WERI-Rb-1 (cell line): Measurements from ENCODE around the gene KCNQ4.

ENCODE experiments used
- DNase-seq: peaks from one replicate; pipeline ENCODE4 v3.0.0-alpha.2; 2020
- H3K27ac ChIP-seq: fragments of 250-450 bp; sonication (Bioruptor Pico); 2 replicates; pipeline ENCODE4 v1.5.1; 2020; ENCODE audit warnings: mild to moderate bottlenecking, moderate library complexity
- H3K27me3 ChIP-seq: fragments of 250-450 bp; sonication (Bioruptor Pico); 2 replicates; pipeline ENCODE4 v1.5.1; 2021; ENCODE audit warnings: mild to moderate bottlenecking, low read depth, moderate library complexity; ENCODE audit not compliant: insufficient read depth, severe bottlenecking
- H3K36me3 ChIP-seq: fragments of 250-450 bp; sonication (Bioruptor Pico); 2 replicates; pipeline ENCODE4 v1.5.1; 2020; ENCODE audit warnings: mild to moderate bottlenecking, moderate library complexity
- H3K4me3 ChIP-seq: 2 replicates; pipeline ENCODE4 v1.5.1; 2011; ENCODE audit warnings: low read depth, mild to moderate bottlenecking, control low read depth, low read length
- H3K9me3 ChIP-seq: fragments of 250-450 bp; sonication (Bioruptor Pico); 2 replicates; pipeline ENCODE4 v1.5.1; 2021; ENCODE audit warnings: mild to moderate bottlenecking, moderate library complexity; ENCODE audit not compliant: severe bottlenecking
- TF ChIP-seq, protein P1 (sequence below): IDR thresholded peaks from 2 replicates; pipeline ENCODE4 v1.5.1; 2011; ENCODE audit warnings: low read depth, mild to moderate bottlenecking, control low read depth, inconsistent platforms, low read length

The KCNQ4 gene

DNA sequence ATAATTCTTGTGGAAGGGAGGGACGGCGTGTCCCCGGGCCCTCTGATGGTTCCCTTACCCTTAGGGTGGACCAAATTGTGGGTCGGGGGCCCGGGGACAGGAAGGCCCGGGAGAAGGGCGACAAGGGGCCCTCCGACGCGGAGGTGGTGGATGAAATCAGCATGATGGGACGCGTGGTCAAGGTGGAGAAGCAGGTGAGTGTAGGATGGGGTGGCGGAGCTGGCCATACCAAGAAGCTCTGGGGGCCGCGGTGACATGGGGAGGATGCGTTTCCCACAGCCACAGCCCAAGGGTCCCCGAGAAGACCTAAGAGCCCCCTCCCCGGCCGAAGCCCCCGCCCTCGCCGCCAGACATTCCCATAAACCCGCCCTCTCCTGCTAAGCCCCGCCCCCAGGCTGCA is 54.0 kb downstream of the KCNQ4 start:
- no peak overlapping the region for H3K27ac ChIP-seq
- no peak overlapping the region for H3K4me3 ChIP-seq
- H3K36me3 ChIP-seq = no peaks in the 10 kb centered on the region
- TF ChIP-seq, protein P1, sequence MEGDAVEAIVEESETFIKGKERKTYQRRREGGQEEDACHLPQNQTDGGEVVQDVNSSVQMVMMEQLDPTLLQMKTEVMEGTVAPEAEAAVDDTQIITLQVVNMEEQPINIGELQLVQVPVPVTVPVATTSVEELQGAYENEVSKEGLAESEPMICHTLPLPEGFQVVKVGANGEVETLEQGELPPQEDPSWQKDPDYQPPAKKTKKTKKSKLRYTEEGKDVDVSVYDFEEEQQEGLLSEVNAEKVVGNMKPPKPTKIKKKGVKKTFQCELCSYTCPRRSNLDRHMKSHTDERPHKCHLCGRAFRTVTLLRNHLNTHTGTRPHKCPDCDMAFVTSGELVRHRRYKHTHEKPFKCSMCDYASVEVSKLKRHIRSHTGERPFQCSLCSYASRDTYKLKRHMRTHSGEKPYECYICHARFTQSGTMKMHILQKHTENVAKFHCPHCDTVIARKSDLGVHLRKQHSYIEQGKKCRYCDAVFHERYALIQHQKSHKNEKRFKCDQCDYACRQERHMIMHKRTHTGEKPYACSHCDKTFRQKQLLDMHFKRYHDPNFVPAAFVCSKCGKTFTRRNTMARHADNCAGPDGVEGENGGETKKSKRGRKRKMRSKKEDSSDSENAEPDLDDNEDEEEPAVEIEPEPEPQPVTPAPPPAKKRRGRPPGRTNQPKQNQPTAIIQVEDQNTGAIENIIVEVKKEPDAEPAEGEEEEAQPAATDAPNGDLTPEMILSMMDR = no peak
- no peaks in the 10 kb centered on the region for H3K27me3 ChIP-seq
- no peak for DNase-seq
- H3K9me3 ChIP-seq = peaks cover 5% of the 10 kb centered on the region

DNA sequence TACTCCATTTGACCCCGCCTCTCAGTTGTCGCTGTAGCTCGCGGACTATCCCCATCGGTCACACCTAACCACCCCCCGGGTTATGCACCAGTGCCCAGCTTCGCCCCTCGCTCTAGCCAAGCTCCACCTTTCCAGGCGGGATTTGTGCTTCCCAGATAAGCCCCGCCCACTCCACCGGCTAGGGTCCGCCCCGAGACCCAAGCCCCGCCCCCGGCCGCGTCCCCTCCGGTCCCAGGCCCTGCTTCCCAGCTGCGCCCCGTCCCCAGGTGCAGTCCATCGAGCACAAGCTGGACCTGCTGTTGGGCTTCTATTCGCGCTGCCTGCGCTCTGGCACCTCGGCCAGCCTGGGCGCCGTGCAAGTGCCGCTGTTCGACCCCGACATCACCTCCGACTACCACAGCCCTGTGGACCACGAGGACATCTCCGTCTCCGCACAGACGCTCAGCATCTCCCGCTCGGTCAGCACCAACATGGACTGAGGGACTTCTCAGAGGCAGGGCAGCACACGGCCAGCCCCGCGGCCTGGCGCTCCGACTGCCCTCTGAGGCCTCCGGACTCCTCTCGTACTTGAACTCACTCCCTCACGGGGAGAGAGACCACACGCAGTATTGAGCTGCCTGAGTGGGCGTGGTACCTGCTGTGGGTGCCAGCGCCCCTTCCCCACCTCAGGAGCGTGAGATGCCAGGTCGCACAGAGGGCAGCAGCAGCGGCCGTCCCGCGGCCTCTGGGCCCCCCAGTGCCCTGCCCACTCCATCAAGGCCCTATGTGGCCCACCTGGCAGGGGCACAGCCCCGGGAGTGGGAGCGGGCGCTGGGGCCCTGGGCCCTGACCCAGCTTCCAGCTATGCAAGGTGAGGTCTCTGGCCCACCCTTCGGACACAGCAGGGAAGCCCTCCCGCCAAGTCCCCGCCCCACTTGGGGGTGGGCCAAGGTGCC is 54.7 kb downstream of the KCNQ4 start:
- no peak for DNase-seq
- H3K36me3 ChIP-seq = no peaks in the 10 kb centered on the region
- H3K4me3 ChIP-seq = no peak overlapping the region
- TF ChIP-seq, protein P1 = no peak
- no peaks in the 10 kb centered on the region for H3K27me3 ChIP-seq
- peaks cover 12% of the 10 kb centered on the region for H3K9me3 ChIP-seq
- H3K27ac ChIP-seq = no peak overlapping the region

DNA sequence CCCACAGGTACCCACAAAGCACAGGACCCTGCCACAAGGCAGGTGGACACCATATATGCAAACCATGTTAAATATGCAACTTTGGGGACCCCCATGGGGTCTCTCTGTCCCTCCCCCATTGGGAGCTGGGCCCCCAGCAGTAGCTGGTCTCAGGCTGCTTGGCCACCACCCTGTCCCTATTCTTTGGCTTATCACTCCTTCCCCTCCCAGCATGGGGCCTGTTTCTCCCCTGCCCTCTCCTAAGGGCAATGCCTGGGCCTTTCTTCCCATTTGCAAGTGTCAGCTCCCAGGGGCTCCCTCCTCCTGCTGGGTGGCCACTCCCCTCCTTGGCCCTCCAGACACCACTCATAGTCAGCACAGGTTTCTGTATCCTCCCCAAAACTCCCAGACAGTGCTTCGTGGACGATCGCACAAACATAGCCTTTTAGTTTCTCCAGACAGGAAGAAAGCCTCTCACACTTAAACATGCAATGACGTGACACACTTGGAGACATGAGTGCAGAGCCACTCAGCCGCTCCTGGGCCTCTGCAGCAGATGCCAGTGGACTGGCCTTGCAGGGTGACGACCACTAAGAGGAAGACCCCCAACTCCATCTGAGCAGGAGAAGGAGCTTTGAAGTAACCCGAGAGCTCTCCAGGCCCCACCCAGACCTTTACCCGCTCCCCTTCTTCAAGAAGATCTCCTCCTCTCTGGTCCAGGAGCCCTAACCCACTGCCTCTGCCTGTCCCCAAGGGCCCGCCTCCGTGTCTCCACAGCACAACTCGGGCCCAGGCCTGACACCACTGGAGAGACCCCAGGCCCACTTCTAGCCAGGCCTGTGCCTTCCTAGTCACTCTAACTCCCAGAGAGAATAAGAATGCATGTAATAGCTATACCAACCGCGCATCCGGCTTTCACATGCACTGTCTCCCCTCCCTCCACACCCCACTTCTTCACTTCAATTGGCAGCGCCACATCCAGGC is 55.7 kb downstream of the KCNQ4 start:
- Histone ChIP-seq H3K27ac (no peak overlapping the region), H3K4me3 (no peak overlapping the region), H3K36me3 (no peaks in the 10 kb centered on the region), H3K27me3 (no peaks in the 10 kb centered on the region), H3K9me3 (peaks cover 12% of the 10 kb centered on the region)
- TF ChIP-seq, protein P1 = no peak
- no peak for DNase-seq

DNA sequence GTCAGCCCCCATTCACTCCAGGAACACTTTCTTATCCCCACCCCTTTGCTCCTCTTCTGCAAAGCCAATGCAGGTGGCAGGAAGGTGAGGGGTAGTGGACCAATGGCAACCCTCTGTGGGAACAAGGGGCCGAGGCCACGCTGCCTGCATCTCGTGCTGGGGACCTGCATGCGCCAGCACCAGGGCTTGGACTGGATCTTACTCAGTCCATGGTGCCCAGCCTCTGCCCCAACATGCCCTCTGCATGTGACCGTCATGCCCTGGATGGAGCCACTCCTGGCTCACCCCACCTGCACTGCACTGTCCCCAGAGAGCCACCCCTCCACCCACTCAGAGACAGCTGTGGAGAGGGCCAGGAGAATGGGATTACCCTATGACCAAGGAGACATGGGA is 56.4 kb downstream of the KCNQ4 start:
- Histone ChIP-seq H3K27ac (no peak overlapping the region), H3K4me3 (no peak overlapping the region), H3K36me3 (no peaks in the 10 kb centered on the region), H3K27me3 (no peaks in the 10 kb centered on the region), H3K9me3 (peaks cover 12% of the 10 kb centered on the region)
- TF ChIP-seq, protein P1 = no peak
- no peak for DNase-seq

DNA sequence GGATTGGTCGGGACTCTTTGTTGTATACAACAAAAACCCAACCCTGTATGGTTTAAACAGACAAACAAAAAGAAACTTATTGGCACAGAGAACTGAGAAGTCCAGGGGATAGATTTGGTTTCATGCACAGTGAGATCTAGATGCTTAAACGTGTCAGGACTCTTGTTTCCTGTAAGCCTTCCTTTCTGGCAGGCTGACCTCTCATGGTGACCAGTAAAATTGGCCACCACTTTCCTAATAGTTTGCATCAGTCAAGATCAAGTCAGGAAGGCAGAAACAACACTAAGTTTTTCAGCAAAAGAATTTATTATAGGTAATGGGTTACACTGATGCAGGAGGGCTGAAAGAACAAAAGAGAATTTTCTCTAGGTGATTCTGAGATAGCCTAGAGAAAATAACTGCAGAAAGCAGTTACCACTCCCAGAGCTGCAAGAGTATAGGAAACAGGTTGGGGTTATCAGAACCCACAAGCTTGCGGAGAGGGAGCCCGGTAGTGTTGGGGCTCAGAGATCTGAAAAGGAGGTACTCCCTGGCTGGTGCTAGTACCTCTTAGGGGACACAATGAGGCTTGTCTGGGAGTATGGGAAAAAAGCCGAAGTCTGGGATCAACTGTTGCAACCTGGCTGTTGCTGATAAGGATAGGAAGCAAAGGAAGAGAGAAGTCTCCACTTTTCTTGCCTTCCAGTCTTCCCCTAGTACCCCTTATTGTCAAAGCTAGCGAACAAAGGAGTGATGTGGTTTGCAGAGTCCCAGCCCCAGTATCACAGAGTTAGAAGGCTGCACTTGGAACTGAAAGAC is 57.1 kb downstream of the KCNQ4 start:
- no peak for DNase-seq
- Histone ChIP-seq H3K27ac (no peak overlapping the region), H3K36me3 (no peaks in the 10 kb centered on the region), H3K27me3 (no peaks in the 10 kb centered on the region), H3K4me3 (no peak overlapping the region), H3K9me3 (peaks cover 12% of the 10 kb centered on the region)
- TF ChIP-seq, protein P1 = no peak
